Astrocyte (in vitro differentiated cells and primary cell): Measurements from ENCODE around the gene MAGI1.

Source experiments
- EZH2 ChIP-seq: IDR thresholded peaks from 2 replicates; pipeline ENCODE4 v1.6.1; 2012; ENCODE audit warnings: mild to moderate bottlenecking, low read length, inconsistent platforms; ENCODE audit not compliant: insufficient read depth
- TF ChIP-seq, protein P1 (sequence below): IDR thresholded peaks from 2 replicates; pipeline ENCODE4 v1.5.1; 2011; ENCODE audit warnings: low read depth, mild to moderate bottlenecking, inconsistent platforms, low read length, moderate library complexity; ENCODE audit not compliant: insufficient read depth

DNA sequence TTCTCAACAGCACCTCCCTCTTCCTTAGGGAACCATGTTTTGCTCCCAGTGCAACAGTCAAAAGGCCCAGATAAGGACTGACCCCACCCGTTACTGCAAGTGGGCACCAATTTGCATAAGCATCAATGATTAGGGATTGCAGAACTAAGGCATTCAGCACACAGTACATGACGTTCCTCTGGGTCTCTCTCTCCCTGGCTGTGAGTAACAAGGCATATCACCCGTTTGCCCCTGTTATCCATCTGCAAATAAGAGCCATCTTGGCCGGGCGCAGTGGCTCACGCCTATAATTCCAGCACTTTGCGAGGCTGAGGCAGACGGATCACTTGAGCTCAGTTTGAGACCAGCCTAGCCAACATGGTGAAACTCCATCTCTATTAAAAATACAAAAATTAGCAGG lies 18.8 kb downstream of the MAGI1 start:
- TF ChIP-seq, protein P1, sequence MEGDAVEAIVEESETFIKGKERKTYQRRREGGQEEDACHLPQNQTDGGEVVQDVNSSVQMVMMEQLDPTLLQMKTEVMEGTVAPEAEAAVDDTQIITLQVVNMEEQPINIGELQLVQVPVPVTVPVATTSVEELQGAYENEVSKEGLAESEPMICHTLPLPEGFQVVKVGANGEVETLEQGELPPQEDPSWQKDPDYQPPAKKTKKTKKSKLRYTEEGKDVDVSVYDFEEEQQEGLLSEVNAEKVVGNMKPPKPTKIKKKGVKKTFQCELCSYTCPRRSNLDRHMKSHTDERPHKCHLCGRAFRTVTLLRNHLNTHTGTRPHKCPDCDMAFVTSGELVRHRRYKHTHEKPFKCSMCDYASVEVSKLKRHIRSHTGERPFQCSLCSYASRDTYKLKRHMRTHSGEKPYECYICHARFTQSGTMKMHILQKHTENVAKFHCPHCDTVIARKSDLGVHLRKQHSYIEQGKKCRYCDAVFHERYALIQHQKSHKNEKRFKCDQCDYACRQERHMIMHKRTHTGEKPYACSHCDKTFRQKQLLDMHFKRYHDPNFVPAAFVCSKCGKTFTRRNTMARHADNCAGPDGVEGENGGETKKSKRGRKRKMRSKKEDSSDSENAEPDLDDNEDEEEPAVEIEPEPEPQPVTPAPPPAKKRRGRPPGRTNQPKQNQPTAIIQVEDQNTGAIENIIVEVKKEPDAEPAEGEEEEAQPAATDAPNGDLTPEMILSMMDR: no peak
- TF ChIP-seq EZH2: no peak
